BLaER1 treated with 17β-estradiol and CSF1 and Interleukin-3, amounts not matched to agents 10 nM and 100 nM (cell line): ENCODE data around the gene CCDC85C.

Experiments used
- H3K27ac ChIP-seq, 11 experiments: shearing (Covaris generic); formaldehyde crosslinking; 2 replicates each; pipeline ENCODE4 v1.8.1; 2022
- H3K27me3 ChIP-seq, 11 experiments: shearing (Covaris generic); formaldehyde crosslinking; 2 replicates each; pipeline ENCODE4 v1.8.1; 2022
- H3K36me3 ChIP-seq, 11 experiments: shearing (Covaris generic); formaldehyde crosslinking; 2 replicates each; pipeline ENCODE4 v1.8.1; 2022
- H3K4me1 ChIP-seq, 10 experiments: shearing (Covaris generic); formaldehyde crosslinking; 2 replicates each; pipeline ENCODE4 v1.8.1; 2022
- H3K4me2 ChIP-seq, 11 experiments: shearing (Covaris generic); formaldehyde crosslinking; 2 replicates each; pipeline ENCODE4 v1.8.1; 2022
- H3K4me3 ChIP-seq, 10 experiments: shearing (Covaris generic); formaldehyde crosslinking; 2 replicates each; pipeline ENCODE4 v1.8.1; 2022
- H3K9ac ChIP-seq, 11 experiments: shearing (Covaris generic); formaldehyde crosslinking; 2 replicates each; pipeline ENCODE4 v1.8.1; 2022
- H3K9me3 ChIP-seq, 11 experiments: shearing (Covaris generic); formaldehyde crosslinking; replicated peaks in 1 of 11; 2 replicates each; pipeline ENCODE4 v1.8.1; 2022
- H4K20me1 ChIP-seq, 11 experiments: shearing (Covaris generic); formaldehyde crosslinking; 2 replicates each; pipeline ENCODE4 v1.8.1; 2022
- Cebpa-rat ChIP-seq, 11 experiments: shearing (Covaris generic); IDR thresholded peaks; 2 replicates each; pipeline ENCODE4 v1.8.1; 2022

CCDC85C gene

DNA sequence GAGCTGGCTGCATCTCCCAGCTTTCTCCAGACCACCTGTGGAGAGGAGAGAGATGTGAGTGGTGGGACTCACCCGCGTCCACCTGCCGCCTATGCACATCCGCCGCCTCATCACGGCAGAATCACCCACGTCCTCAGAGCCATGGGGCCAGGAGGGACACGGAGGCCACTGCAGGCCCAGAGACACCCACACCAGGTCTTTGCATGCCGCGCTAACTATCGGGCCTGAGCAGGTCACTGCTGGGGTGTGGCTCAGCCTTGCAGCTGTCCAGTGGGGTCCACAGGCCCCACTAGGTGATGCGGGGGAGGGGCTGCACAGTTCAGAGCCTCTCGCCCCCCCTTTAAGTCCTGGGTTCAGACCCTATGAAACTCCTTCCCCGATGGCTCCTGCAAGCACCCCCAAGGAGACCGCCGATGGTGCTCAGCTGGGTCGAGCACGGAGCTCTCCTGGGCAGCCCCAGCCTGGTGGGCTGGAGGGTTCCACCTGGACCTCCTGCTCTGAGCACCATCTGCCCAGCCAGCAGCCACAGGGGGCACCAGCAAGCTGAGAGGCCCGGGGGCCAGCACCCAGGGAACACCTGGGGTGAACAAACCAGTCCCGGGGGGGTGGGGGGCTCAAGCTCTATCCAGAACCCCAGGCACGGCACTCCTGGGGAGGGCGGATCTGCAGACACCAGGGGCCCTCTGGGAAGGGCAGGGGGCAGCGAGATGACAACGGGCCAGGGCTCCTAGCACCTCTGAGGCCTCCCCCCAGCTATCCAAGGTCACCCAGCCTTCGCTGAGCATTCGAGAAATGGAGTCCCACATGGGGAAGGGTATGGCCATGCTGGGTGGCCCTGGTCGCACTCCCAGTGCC is 88.5 kb downstream of the CCDC85C start:
- no peak for TF ChIP-seq Cebpa-rat (IDR thresholded peaks at IDR 0.05)
- Histone ChIP-seq H3K4me1 (peaks cover 13 to 62% (median 40%) of the 10 kb centered on the region in 10 experiments; a peak in 19 of 20 replicates), H3K4me3 (no peak overlapping the region), H3K27ac (no peak overlapping the region), H3K9me3 (no peaks in the 10 kb centered on the region), H3K27me3 (no peaks in the 10 kb centered on the region), H3K4me2 (no peak overlapping the region), H3K9ac (no peak overlapping the region), H4K20me1 (peaks cover 9 to 98% (median 78%) of the 10 kb centered on the region in 11 experiments; a peak in 21 of 22 replicates), H3K36me3 (peaks cover 25 to 48% (median 40%) of the 10 kb centered on the region in 11 experiments)

DNA sequence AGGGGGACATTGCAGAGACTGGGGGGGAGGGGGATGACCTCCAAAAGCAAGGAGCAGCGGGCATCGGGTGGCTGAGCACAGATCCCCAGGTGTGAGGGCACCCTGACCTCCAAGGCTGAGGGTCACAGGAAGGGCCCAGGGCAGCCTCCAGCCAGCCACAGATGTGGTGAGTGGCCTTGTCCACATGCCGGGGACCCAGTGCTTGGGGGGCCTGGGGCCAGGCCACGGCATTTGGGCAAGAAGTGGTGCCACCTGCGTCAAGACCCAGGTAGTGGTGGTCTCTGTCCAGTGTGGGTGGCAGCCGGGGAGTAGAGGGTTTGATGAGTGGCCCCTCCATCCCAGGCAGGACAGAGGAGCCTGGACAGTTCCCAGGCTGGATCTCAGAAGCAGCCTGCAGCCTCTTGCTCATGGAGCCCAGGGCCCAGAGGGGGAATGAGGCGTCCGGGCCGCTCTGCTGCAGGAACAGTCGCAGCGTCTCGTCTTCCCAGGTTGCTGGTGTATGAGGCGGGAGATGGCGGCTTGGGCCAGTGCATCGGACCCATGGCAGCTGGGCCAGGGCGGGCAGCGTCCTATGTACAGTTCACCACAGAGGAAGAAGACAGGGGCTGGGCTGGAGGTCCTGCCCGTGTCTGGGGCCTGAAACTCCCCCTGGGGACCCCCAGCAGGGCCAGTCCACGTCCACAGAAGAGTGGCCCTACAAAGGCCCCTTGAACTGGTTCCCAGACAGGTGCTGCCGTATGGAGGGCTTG is 89.3 kb downstream of the CCDC85C start:
- Histone ChIP-seq H3K9ac (peak overlapping the region in 3 of 11 experiments; percentile 7 to 33 (median 33); a peak in 2 of 22 replicates), H3K4me3 (no peak overlapping the region), H3K9me3 (no peaks in the 10 kb centered on the region), H3K27me3 (no peaks in the 10 kb centered on the region), H3K36me3 (peaks cover 28 to 51% (median 43%) of the 10 kb centered on the region in 11 experiments), H3K4me1 (peaks cover 13 to 62% (median 41%) of the 10 kb centered on the region in 10 experiments; a peak in 19 of 20 replicates), H3K27ac (no peak overlapping the region), H3K4me2 (peak overlapping the region in 3 of 11 experiments; percentile 26 to 64 (median 43); a peak in 5 of 22 replicates), H4K20me1 (peaks cover 12 to 94% (median 80%) of the 10 kb centered on the region in 11 experiments; a peak in 21 of 22 replicates)
- no peak for TF ChIP-seq Cebpa-rat (IDR thresholded peaks at IDR 0.05)

DNA sequence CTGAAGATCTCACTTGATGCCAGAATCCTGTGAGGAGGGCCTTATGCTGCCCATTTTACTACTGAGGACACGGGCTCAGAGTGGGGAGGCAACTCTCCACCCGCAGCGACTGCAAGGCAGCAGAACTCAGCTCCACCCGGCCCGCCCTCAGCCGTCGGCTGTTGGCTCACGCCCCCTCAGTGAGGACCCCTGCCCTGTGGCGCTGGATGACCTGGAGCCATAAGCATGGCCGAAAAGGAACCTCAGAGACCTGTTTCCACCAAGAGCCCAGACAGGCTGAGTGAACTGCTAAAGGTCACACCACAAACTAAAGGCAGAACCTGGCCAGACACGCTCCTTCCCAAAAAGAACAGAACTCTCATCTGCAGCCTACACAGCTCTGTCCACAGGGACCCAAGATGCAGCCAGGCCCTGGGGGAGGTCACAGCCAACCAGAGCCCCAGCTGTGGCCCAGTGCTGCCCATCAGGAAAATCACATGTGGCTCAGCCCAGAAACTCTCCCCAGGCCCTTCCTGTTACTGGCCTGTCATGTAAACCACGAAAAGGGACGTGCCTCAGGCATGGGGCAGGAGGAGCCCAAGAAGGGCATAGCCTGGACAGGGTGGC is 90.0 kb downstream of the CCDC85C start:
- peaks cover 18 to 97% (median 86%) of the 10 kb centered on the region in 11 experiments; a peak in 21 of 22 replicates for H4K20me1 ChIP-seq
- peaks cover 13 to 62% (median 41%) of the 10 kb centered on the region in 10 experiments; a peak in 19 of 20 replicates for H3K4me1 ChIP-seq
- no peak for TF ChIP-seq Cebpa-rat (IDR thresholded peaks at IDR 0.05)
- no peak overlapping the region; a peak in 1 of 22 replicates for H3K27ac ChIP-seq
- H3K9me3 ChIP-seq = no peaks in the 10 kb centered on the region
- peak overlapping the region in 6 of 11 experiments; percentile 7 to 33 (median 20); a peak in 4 of 22 replicates for H3K9ac ChIP-seq
- H3K27me3 ChIP-seq = no peaks in the 10 kb centered on the region
- peaks cover 35 to 58% (median 49%) of the 10 kb centered on the region in 11 experiments for H3K36me3 ChIP-seq
- H3K4me2 ChIP-seq = peak overlapping the region in 4 of 11 experiments; percentile 6 to 64 (median 34); a peak in 7 of 22 replicates
- H3K4me3 ChIP-seq = no peak overlapping the region

DNA sequence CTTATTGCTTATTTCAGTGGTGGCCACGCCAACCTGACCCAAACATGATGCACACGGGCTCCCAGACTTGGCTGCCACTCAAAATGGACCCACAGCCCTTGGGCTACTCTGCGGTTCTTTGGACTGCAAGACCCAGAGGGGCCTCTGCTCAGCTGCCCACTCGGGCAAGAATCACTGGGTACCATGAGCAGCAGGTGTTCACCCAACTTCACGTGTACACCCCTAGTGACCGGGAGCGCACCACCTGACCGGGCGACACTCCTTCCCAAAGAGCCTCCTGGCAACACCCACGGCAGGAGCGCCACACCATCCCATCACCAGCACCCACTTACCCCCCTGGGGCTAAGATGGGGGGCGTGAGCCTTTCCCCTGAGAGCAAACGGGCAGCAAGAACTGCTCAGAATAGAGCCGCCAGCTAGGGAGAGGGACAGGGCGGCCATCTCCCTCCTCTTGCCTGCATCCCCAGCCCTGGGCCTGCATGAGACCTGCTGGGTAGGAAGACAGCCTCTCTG is 90.8 kb downstream of the CCDC85C start:
- no peak for TF ChIP-seq Cebpa-rat (IDR thresholded peaks at IDR 0.05)
- H4K20me1 ChIP-seq = peaks cover 21 to 97% (median 87%) of the 10 kb centered on the region in 11 experiments; a peak in 21 of 22 replicates
- peaks cover 43 to 66% (median 57%) of the 10 kb centered on the region in 11 experiments for H3K36me3 ChIP-seq

DNA sequence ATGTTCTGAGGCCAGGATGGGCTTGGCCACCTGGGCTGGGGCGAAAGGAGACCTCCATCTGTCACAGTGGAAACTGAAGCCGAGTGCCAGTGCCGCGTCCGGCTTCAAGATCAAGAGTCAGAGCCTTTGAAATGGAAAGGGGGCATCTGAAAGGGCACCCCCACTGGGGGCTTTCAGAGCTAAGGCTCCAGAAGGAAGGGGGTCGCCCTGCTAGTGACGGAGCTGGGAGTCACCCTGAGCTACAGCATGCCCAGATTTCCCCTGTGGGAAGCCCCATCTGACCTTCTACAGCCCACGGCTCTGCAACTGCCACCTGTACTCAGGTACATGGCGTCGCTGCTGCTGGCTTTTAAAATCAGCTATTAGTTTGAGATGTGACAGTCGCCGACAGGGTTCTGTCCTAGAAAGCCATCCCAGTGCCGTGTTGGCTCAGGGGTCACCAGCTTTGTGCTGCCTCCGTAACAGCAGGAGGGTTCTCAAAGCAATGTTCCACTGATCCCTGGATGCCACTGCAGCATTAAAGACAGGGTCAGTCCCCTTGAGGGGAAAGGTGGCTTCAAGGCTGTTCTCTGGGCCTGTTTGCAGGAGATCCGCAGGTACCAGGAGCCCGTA is 91.3 kb downstream of the CCDC85C start:
- Histone ChIP-seq H3K27me3 (no peaks in the 10 kb centered on the region), H3K9ac (no peak overlapping the region; a peak in 1 of 22 replicates), H3K4me3 (no peak overlapping the region), H3K9me3 (no peaks in the 10 kb centered on the region), H3K36me3 (peaks cover 49 to 72% (median 63%) of the 10 kb centered on the region in 11 experiments), H3K4me2 (no peak overlapping the region), H3K27ac (no peak overlapping the region), H3K4me1 (peaks cover 13 to 55% (median 32%) of the 10 kb centered on the region in 10 experiments; a peak in 19 of 20 replicates), H4K20me1 (peaks cover 21 to 97% (median 86%) of the 10 kb centered on the region in 11 experiments; a peak in 21 of 22 replicates)
- TF ChIP-seq Cebpa-rat (IDR thresholded peaks at IDR 0.05) = no peak

More for the DNA sequence above, 90.8 kb downstream of the CCDC85C start:
- H3K9ac ChIP-seq = peak overlapping the region in 2 of 11 experiments; percentile 18 to 33; a peak in 2 of 22 replicates
- H3K4me1 ChIP-seq = peaks cover 13 to 60% (median 38%) of the 10 kb centered on the region in 10 experiments; a peak in 19 of 20 replicates
- H3K4me2 ChIP-seq = peak overlapping the region in 2 of 11 experiments; percentile 43 to 64; a peak in 4 of 22 replicates
- no peaks in the 10 kb centered on the region for H3K27me3 ChIP-seq
- H3K27ac ChIP-seq = no peak overlapping the region
- no peaks in the 10 kb centered on the region for H3K9me3 ChIP-seq
- H3K4me3 ChIP-seq = no peak overlapping the region

DNA sequence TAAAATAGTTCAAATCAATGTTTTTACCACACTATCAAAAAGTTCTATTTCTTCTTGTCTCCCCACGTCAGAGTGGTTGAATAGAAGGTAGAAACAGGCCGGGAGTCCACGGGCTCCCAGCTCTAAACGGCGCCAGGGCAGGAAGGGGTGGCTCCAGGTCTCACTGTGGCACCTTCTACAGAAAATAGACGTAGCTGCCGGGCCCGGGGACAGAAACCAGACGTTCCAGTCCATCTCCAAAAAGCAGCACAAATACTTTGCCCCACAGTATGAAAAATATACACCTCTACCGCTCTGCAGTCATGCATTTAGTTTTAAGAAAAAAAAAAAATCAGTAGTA is 91.9 kb downstream of the CCDC85C start:
- peaks cover 55 to 78% (median 69%) of the 10 kb centered on the region in 11 experiments for H3K36me3 ChIP-seq
- H3K9me3 ChIP-seq = no peaks in the 10 kb centered on the region
- peaks cover 13 to 49% (median 26%) of the 10 kb centered on the region in 10 experiments; a peak in 19 of 20 replicates for H3K4me1 ChIP-seq
- no peaks in the 10 kb centered on the region for H3K27me3 ChIP-seq
- TF ChIP-seq Cebpa-rat (IDR thresholded peaks at IDR 0.05) = no peak
- peak overlapping the region in 4 of 11 experiments; percentile 46 to 61 (median 50); a peak in 5 of 22 replicates for H3K27ac ChIP-seq
- H3K4me2 ChIP-seq = peak overlapping the region in 4 of 11 experiments; percentile 57 to 71 (median 63); a peak in 7 of 22 replicates
- peak overlapping the region in 6 of 11 experiments; percentile 19 to 57 (median 46); a peak in 8 of 22 replicates for H3K9ac ChIP-seq
- H3K4me3 ChIP-seq = no peak overlapping the region
- H4K20me1 ChIP-seq = peaks cover 21 to 97% (median 81%) of the 10 kb centered on the region in 11 experiments; a peak in 21 of 22 replicates

DNA sequence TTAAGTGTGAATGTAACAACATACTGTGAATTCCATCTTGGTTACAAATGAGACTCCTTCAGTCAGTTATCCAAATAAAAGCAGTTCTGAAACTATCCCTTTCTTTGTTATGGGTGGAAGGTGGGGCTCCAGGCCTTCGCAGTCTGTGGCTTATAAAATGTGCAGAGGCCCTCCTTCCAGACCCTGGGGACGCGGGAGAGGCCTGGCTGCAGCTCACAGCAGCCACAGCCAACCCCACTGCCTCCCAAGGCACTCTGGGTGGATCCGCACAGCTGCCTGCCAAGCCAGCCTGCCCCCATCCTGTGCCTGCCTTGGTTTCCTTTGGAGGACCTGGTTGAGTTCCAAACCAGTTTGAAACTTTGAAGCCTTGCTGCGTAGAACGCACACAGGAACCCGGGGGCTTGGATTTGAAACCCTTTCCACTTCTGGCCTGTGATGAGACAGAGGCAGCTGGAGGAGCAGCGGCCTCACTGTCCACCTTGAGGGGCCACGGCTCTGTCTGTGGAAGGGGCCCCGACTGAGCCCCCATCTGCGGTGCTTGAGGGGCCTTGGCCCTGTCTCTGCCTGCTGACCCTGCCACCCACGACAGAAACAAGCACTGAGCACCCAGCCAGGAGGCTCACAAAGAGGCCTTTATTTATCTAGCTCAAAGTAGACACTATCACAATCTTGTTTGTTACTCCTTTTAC is 92.4 kb downstream of the CCDC85C start:
- Histone ChIP-seq H4K20me1 (peaks cover 21 to 97% (median 76%) of the 10 kb centered on the region in 11 experiments; a peak in 21 of 22 replicates), H3K36me3 (peaks cover 60 to 83% (median 74%) of the 10 kb centered on the region in 11 experiments), H3K4me3 (no peak overlapping the region), H3K4me1 (peaks cover 13 to 45% (median 25%) of the 10 kb centered on the region in 10 experiments; a peak in 19 of 20 replicates), H3K9ac (peak overlapping the region in 7 of 11 experiments; percentile 19 to 57 (median 44); a peak in 10 of 22 replicates), H3K4me2 (peak overlapping the region in 7 of 11 experiments; percentile 10 to 71 (median 57); a peak in 13 of 22 replicates), H3K27ac (peak overlapping the region in 5 of 11 experiments; percentile 29 to 61 (median 47); a peak in 8 of 22 replicates), H3K27me3 (no peaks in the 10 kb centered on the region), H3K9me3 (no peaks in the 10 kb centered on the region)
- TF ChIP-seq Cebpa-rat (IDR thresholded peaks at IDR 0.05) = no peak
